HFF-Myc (cell line): ENCODE data around the gene CTU1.
A peak's percentile ranks its signal among the peaks of the same experiment; 100 is the strongest.

Experiments used
- DNase-seq: peaks from one replicate; pipeline ENCODE4 v3.0.0-alpha.2; 2011; ENCODE audit warnings: low read depth; ENCODE audit errors: extremely low read depth
- H3K4me3 ChIP-seq: replicated peaks from 2 replicates; pipeline ENCODE4 v1.5.1; 2011; ENCODE audit warnings: low read depth, mild to moderate bottlenecking, control low read depth, low read length
- CTCF ChIP-seq: IDR thresholded peaks from 2 replicates; pipeline ENCODE4 v1.5.1; 2012; ENCODE audit warnings: mild to moderate bottlenecking, low read depth, low read length, control low read depth; ENCODE audit errors: missing control alignments

The CTU1 gene

GRCh38 chr19:51131780-51132680 lies 23.8 kb upstream of the CTU1 start:
- no peak overlapping the region for H3K4me3 ChIP-seq
- TF ChIP-seq CTCF: no peak
- peak; percentile 21 for DNase-seq

- DNase-seq: no peak
- no peak overlapping the region for H3K4me3 ChIP-seq
- TF ChIP-seq CTCF: no peak
Observed at GRCh38 chr19:51129716-51130115, 21.5 kb upstream of the CTU1 start.

- H3K4me3 ChIP-seq: no peak overlapping the region
- no peak for DNase-seq
- no peak for TF ChIP-seq CTCF
Observed at GRCh38 chr19:51128227-51128626, 20.0 kb upstream of the CTU1 start.

GRCh38 chr19:51127755-51128154 lies 19.5 kb upstream of the CTU1 start:
- no peak for TF ChIP-seq CTCF
- DNase-seq: no peak
- no peak overlapping the region for H3K4me3 ChIP-seq

- H3K4me3 ChIP-seq: no peak overlapping the region
- no peak for TF ChIP-seq CTCF
Observed at GRCh38 chr19:51127032-51127431, 18.8 kb upstream of the CTU1 start.

GRCh38 chr19:51125421-51126075 lies 17.3 kb upstream of the CTU1 start:
- DNase-seq: no peak
- TF ChIP-seq CTCF: no peak

More at GRCh38 chr19:51127032-51127431, 18.8 kb upstream of the CTU1 start:
- no peak for DNase-seq

More at GRCh38 chr19:51125421-51126075, 17.3 kb upstream of the CTU1 start:
- H3K4me3 ChIP-seq: no peak overlapping the region
